Activated naive CD4-positive, alpha-beta T cell (primary cell): ENCODE results near the gene RERE.
"Not testable (repeated sequence)": the region's sequence is repeated elsewhere in the genome, so short reads cannot be mapped to it uniquely, and the experiment has no call there.

ENCODE experiments used
- DNase-seq, 4 experiments: peaks; one replicate each; lab custom pipeline; 2025; lab: John Stamatoyannopoulos, UW

The RERE gene

GRCh38 chr1:8841395-8841794, 24.0 kb upstream of the RERE start:
- no peak for DNase-seq

- DNase-seq: no peak
Measured at GRCh38 chr1:8839990-8840389, 22.6 kb upstream of the RERE start.

- no peak for DNase-seq
Measured at GRCh38 chr1:8835941-8836643, 18.7 kb upstream of the RERE start.

- DNase-seq: no peak
Measured at GRCh38 chr1:8831340-8831739, 13.9 kb upstream of the RERE start.

GRCh38 chr1:8830732-8831131, 13.3 kb upstream of the RERE start:
- DNase-seq: not testable (repeated sequence)

- no peak for DNase-seq
Measured at GRCh38 chr1:8825985-8826481, 8.6 kb upstream of the RERE start.

GRCh38 chr1:8823295-8823664, 5.8 kb upstream of the RERE start:
- DNase-seq: no peak

GRCh38 chr1:8822373-8823294, 5.2 kb upstream of the RERE start:
- DNase-seq: no peak

GRCh38 chr1:8821084-8821483, 3.6 kb upstream of the RERE start:
- DNase-seq: no peak

GRCh38 chr1:8818789-8819188, 1.3 kb upstream of the RERE start:
- not testable (repeated sequence) for DNase-seq

GRCh38 chr1:8818325-8818775, 910 bp upstream of the RERE start:
- no peak for DNase-seq

GRCh38 chr1:8816831-8817411, 519 bp downstream of the RERE start:
- peak in 1 of 4 experiments; percentile 14 for DNase-seq

- no peak for DNase-seq
Measured at GRCh38 chr1:8816264-8816663, 1.2 kb downstream of the RERE start.

- DNase-seq: no peak
Measured at GRCh38 chr1:8815582-8816151, 1.8 kb downstream of the RERE start.

GRCh38 chr1:8814865-8815264, 2.6 kb downstream of the RERE start:
- no peak for DNase-seq

- DNase-seq: no peak
Measured at GRCh38 chr1:8813991-8814390, 3.4 kb downstream of the RERE start.

GRCh38 chr1:8813016-8813763, 4.2 kb downstream of the RERE start:
- DNase-seq: no peak

GRCh38 chr1:8812081-8812480, 5.4 kb downstream of the RERE start:
- DNase-seq: no peak

GRCh38 chr1:8810987-8811386, 6.5 kb downstream of the RERE start:
- DNase-seq: no peak

- no peak for DNase-seq
Measured at GRCh38 chr1:8809342-8809736, 8.1 kb downstream of the RERE start.

GRCh38 chr1:8807004-8807403, 10.4 kb downstream of the RERE start:
- no peak for DNase-seq

- DNase-seq: no peak
Measured at GRCh38 chr1:8800416-8800815, 17.0 kb downstream of the RERE start.
